HG02870 (cell line): ENCODE data around the gene SMS.

Experiments used
- ATAC-seq: cut with Tn5 transposase; IDR thresholded peaks from one replicate; pipeline ENCODE4 v1.9.1; 2021; ENCODE audit warnings: mild to moderate bottlenecking, moderate library complexity; ENCODE audit not compliant: unreplicated experiment

SMS gene

DNA sequence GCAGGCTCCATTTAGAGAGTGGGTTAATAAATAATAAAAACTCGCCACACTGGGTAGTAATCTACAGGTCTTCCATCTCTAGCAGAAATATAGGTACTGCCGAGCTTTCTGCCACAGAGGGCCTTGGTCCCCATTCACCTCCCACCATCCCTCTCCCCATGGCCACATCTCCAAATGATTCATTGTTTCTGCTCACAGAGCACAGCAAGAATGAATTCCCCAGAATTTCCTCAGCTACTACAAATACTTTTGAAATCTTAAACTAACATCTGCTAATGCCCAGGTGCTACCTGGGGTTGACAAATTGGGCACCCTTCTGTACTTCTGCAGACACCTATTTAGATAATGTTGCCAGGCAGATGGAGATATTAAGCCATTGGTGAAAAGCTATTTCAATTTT lies 96.7 kb downstream of the SMS start:
- ATAC-seq = no peak

DNA sequence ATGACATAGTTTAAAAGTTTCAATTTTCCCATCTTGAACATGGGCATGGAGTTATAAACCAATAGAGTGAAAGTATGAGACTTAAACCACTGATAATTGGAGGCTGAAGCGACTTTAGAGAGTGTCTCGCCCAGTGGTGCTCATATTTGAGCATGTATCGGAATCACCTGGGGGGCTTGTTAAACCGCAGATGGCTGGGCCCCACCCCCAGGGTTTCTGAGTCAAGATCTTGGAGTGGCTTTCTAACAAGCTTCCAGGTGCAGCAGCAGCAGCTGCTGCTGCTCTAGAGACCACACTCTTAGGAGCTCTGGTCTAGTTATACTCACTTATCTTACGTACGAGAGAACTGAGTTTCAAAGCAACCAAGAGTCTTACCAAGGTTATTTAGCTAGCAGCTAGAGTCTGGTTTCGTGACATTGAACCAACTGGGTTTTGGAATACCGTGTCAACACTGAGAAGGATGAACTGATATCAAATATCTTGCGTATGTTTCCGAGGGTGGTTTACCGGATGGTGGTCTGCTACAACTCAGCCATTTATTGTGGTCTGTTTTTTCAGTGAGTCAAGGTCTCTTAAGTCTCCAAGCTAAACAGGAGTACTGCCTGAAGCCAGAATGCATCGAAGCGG lies 97.5 kb downstream of the SMS start:
- ATAC-seq = peak; percentile 69

DNA sequence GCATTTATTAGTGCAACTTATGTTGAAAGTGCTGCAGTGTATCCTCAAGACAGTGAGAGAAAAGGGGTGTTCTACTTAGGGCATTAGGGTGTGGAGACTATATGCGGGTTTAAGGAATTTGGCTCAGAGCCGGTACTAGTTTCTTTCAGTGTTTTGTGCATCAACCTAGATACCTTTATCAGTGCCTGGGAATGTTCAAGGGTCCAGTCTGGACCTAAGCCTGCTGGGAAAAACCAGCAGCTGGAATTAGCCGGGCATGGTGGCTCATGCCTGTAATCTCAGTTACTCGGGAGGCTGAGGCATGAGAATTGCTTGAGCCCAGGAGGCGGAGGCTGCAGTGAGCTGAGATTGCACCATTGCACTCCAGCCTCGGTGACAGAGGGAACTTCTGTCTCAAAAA lies 99.0 kb downstream of the SMS start:
- ATAC-seq = no peak

DNA sequence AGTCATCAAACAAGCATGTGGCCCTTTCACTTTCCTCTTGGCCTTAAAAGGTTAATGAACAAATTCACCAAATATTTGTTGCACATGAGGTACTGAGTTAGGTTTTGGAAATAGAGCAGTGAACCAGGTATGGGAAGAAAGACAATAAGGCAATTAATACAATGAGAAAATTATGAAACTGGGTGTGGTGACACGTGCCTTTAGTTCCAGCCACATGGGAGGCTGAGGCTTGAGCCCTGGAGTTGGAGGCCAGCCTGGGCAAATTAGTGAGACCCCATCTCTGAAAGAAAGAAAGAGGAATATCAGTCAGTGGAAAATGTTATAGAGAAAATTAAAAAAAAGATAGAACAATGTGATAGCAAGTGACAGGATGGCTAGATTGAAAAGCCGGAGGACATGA lies 99.7 kb downstream of the SMS start:
- no peak for ATAC-seq

DNA sequence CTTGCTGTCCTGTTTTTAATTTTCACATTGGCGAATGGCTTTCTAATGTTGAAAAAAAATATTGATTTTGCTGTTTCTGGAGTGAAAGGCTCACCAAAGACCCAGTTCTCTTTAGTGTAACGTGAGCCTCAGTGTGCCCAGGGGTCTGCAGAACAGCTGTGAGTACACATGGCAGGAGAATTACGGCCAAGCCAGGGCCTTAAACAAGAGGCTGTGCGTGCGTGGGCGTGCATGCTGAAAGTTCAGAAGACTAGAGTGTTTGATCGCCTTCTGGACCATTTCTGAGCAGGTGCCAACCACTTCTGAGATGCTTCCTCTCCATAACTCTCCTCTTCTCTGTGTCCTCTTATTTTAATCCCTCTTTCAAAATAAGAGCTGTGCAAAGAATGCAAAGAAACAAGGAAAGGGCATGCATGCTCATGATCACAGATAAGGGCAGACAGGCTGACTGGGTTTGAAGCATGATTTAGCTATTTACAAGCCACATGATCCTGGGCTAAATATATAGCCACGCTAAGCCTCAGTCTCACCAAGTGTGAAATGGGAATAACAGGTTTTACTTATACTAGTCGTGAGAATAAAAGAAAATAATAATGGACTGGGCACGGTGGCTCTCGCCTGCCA lies 101.5 kb downstream of the SMS start:
- no peak for ATAC-seq

DNA sequence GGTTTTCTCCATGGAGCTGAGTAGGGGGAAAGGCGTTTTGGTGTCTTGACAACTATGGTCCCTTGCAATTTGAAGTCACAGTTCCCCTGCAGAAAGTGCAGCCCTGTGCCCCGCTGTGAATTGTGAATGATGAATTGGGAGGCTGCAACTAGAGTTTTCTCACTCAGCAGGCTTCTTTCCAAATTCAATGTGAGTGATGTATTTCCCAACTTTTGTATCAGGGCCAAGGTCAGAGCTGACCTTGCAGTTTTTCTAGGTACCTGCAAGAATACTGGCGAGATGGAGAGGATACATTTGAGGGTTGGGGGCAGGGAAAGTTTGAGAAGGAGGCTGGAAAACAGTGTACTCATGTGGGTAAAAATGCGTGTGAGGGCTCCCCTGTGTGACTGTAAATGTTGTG lies 103.4 kb downstream of the SMS start:
- no peak for ATAC-seq
